Measurements from ENCODE around the gene CEACAM19.
"Not testable (repeated sequence)": the region's sequence is repeated elsewhere in the genome, so short reads cannot be mapped to it uniquely, and the experiment has no call there.

CEACAM19 gene

GRCh38 chr19:44628793-44629192 is 42.5 kb upstream of the CEACAM19 start:
- FAIRE-seq (no peak), DNase-seq (ENCODE audit: insufficient read length, low spot score) (no peak)
- TF ChIP-seq CTCF (IDR thresholded peaks at IDR 0.05; ENCODE audit: insufficient read depth, missing control alignments): no peak

GRCh38 chr19:44631611-44632010 is 39.7 kb upstream of the CEACAM19 start:
- DNase-seq (ENCODE audit: insufficient read length, low spot score); FAIRE-seq: not testable (repeated sequence)

GRCh38 chr19:44634058-44634457 is 37.2 kb upstream of the CEACAM19 start:
- not testable (repeated sequence) for DNase-seq (ENCODE audit: insufficient read length, low spot score); FAIRE-seq

- FAIRE-seq: no peak
- TF ChIP-seq CTCF (IDR thresholded peaks at IDR 0.05; ENCODE audit: insufficient read depth, missing control alignments): no peak
These were observed 36.5 kb upstream of the CEACAM19 start for GRCh38 chr19:44634785-44635184.

GRCh38 chr19:44635581-44636438 is 35.5 kb upstream of the CEACAM19 start:
- no peak for TF ChIP-seq CTCF (IDR thresholded peaks at IDR 0.05; ENCODE audit: insufficient read depth, missing control alignments)
- DNase-seq (ENCODE audit: insufficient read length, low spot score): no peak
- FAIRE-seq: no peak

More at GRCh38 chr19:44634785-44635184, 36.5 kb upstream of the CEACAM19 start:
- DNase-seq (ENCODE audit: insufficient read length, low spot score): no peak

- FAIRE-seq (no peak), DNase-seq (ENCODE audit: insufficient read length, low spot score) (no peak)
- no peak for TF ChIP-seq CTCF (IDR thresholded peaks at IDR 0.05; ENCODE audit: insufficient read depth, missing control alignments)
These were observed 34.6 kb upstream of the CEACAM19 start for GRCh38 chr19:44636439-44637389.

GRCh38 chr19:44637390-44637764 is 33.9 kb upstream of the CEACAM19 start:
- DNase-seq (ENCODE audit: insufficient read length, low spot score) (no peak), FAIRE-seq (no peak)
- TF ChIP-seq CTCF (IDR thresholded peaks at IDR 0.05; ENCODE audit: insufficient read depth, missing control alignments): no peak

- DNase-seq (ENCODE audit: insufficient read length, low spot score): no peak
- no peak for FAIRE-seq
- no peak for TF ChIP-seq CTCF (IDR thresholded peaks at IDR 0.05; ENCODE audit: insufficient read depth, missing control alignments)
These were observed 30.8 kb upstream of the CEACAM19 start for GRCh38 chr19:44640518-44640917.
